Measurements from ENCODE around the gene ZNF556.

Gene ZNF556

DNA sequence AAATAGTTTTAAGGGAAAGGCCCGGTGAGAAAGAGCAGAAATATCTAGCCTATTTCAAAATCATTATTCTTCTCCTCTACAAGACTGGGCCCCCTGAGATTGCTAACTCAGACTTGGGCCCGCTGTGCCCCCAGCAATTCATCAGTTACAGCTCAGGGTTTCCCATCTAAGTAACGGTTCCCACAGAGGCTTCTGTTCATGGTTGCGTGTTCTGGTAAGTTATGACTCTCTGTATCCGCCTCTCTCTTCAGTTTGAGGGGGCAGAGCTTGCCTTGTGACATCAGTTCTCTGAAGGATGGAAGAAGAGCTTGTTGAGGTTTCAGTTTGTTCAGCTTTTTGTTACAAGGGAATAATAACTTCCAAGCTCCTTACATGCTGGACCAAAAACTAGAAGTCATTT is 45.2 kb downstream of the ZNF556 start:
- DNase-seq = no peak

DNA sequence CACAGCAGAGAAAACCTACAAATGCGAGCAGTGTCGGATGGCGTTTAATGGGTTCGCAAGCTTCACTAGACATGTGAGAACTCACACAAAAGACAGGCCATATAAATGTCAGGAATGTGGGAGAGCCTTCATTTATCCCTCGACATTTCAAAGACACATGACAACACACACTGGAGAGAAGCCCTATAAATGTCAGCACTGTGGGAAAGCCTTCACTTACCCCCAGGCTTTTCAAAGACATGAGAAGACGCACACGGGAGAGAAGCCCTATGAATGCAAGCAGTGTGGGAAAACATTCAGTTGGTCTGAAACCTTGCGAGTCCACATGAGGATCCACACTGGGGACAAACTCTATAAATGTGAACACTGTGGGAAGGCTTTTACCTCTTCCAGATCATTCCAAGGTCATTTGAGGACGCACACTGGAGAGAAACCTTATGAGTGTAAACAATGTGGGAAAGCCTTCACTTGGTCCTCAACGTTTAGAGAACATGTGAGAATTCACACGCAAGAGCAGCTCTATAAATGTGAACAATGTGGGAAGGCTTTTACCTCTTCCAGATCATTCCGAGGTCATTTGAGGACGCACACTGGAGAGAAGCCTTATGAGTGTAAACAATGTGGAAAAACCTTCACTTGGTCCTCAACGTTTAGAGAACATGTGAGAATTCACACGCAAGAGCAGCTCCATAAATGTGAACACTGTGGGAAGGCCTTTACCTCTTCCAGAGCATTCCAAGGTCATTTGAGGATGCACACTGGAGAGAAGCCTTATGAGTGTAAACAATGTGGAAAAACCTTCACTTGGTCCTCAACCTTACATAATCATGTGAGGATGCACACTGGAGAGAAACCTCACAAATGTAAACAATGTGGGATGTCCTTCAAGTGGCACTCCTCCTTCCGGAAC is 50.4 kb downstream of the ZNF556 start:
- DNase-seq = no peak

DNA sequence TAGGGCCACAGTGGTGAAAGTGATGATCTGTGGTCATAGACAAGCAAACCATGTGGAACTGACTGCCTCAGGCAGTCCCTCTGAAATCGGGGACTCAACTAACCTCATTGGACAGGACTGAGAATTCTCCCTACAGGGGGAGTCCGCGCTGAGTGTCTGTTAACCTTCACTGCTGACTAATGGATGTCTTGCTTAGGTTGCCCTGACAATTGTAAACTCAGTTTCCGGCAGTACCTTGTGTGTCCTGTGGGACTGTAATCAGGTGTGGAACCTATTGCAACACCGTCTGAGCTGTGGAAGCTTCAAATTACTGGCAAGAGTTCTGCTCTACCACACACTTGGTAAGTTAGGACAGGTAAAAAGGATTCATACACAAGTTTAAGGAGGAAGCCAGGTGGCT is 55.9 kb downstream of the ZNF556 start:
- no peak for DNase-seq

DNA sequence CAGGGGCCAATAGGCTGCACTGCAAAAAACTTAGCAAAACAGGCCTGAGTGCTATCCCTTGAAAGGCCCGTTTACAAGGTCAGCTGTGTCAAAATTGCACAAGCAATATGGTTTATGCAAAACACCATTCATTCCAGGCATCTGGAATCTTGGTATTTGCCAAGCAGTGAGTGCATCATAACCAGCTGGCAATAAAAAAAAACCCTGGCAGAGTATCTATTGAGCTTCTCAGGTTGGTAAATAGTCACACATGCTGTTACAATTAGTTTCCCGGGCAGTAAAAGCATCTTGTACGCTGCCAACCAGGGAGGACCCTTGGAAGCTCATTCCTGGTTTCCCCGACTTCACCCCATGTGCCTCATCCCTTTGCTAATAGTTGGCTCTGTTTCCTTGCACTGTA is 56.4 kb downstream of the ZNF556 start:
- no peak for DNase-seq

DNA sequence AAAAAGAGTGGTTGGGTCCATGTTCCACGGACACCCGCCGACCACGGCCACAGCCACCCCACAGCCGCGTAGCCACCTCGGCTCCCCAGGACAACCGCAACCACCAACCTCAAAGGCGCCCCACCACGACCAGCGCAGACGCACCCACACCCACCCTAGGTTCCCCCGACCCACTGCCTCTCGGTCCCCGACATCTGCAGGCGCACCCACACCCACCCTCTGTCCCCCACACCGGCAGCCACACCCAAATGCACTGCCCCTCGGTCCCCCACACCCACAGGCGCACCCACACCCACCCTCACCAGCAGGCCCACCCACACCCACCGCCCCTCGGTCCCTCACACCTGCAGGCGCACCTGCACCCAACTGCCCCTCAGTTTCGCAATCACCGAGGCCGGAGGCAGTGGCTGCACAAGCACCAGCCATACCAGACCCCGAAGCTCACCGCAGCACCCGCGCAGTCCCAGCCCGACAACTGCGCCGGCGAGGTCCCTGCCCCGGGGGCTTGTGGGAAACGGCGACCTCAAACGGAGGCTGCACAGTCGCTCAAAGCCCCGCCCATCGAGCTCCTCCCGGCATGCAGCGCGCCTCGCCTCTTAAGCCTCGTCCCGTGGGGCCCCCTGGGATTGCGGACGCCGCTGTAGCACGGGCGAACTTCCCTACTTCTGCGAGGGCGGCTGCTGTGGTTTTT is 59.4 kb downstream of the ZNF556 start:
- DNase-seq = no peak

DNA sequence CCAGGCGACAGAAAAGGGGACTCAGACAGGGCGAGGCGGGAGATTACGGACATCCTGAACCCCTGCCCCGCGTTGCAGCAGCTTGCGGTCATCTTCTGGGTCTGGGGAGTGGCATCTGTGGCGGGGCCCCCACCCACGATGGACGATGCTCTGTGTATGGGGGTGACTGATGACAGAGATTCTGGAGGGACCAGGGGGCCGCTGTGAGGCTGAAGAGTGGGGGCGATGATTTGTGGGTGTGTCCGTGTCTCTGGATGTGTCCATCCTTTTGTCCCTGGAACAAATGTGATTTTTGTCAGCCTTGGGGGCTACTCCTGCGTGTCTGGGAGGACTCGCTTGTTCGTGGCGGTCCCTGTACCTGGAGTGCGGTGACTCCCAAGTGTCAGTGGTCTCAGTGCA is 59.9 kb downstream of the ZNF556 start:
- no peak for DNase-seq

All from fibroblast of skin of right biceps (primary cell).